Activated T-cell treated with anti-CD3 and anti-CD28 coated beads, Interleukin-2, amount 50 U/mL, for 24 hours (primary cell): ENCODE measurements around the gene EIF4H.

ENCODE experiments used
- DNase-seq: peaks from one replicate; pipeline ENCODE4 v3.0.0-alpha.2; 2020
- H3K27ac Mint-ChIP-seq: 2 replicates; pipeline ENCODE4 v1.8.0; 2020; ENCODE audit warnings: mild to moderate bottlenecking, mixed read lengths
- H3K27me3 Mint-ChIP-seq: 2 replicates; pipeline ENCODE4 v1.8.0; 2020; ENCODE audit warnings: mixed read lengths
- H3K36me3 Mint-ChIP-seq: 2 replicates; pipeline ENCODE4 v1.8.0; 2020; ENCODE audit warnings: low read depth, mixed read lengths
- H3K4me1 Mint-ChIP-seq: 2 replicates; pipeline ENCODE4 v1.8.0; 2020; ENCODE audit warnings: low read depth, mixed read lengths
- H3K4me3 Mint-ChIP-seq: 2 replicates; pipeline ENCODE4 v1.8.0; 2020; ENCODE audit warnings: mild to moderate bottlenecking, moderate library complexity, mixed read lengths
- H3K9me3 Mint-ChIP-seq: 2 replicates; pipeline ENCODE4 v1.8.0; 2020; ENCODE audit warnings: mixed read lengths

The EIF4H gene

GRCh38 chr7:74240482-74240881 lies 66.3 kb downstream of the EIF4H start:
- no peak overlapping the region for H3K4me3 Mint-ChIP-seq
- H3K27me3 Mint-ChIP-seq, result no peaks in the 10 kb centered on the region
- peaks cover 1% of the 10 kb centered on the region for H3K4me1 Mint-ChIP-seq
- H3K36me3 Mint-ChIP-seq, result peaks cover 92% of the 10 kb centered on the region
- H3K9me3 Mint-ChIP-seq, result no peaks in the 10 kb centered on the region
- no peak overlapping the region for H3K27ac Mint-ChIP-seq
- DNase-seq, result no peak

- H3K9me3 Mint-ChIP-seq, result no peaks in the 10 kb centered on the region
- no peak overlapping the region for H3K27ac Mint-ChIP-seq
- peaks cover 90% of the 10 kb centered on the region for H3K36me3 Mint-ChIP-seq
- no peaks in the 10 kb centered on the region for H3K27me3 Mint-ChIP-seq
- no peak for DNase-seq
- H3K4me3 Mint-ChIP-seq, result no peak overlapping the region
- peaks cover 1% of the 10 kb centered on the region for H3K4me1 Mint-ChIP-seq
Measured at GRCh38 chr7:74242122-74242443, 67.9 kb downstream of the EIF4H start.

GRCh38 chr7:74246497-74246896 lies 72.3 kb downstream of the EIF4H start:
- Mint-ChIP-seq H3K27me3 (no peaks in the 10 kb centered on the region), H3K27ac (no peak overlapping the region), H3K9me3 (no peaks in the 10 kb centered on the region), H3K4me3 (no peak overlapping the region), H3K4me1 (peaks cover 17% of the 10 kb centered on the region), H3K36me3 (peaks cover 89% of the 10 kb centered on the region)
- DNase-seq, result no peak
